ENCODE results near the gene XG.

The XG gene

DNA sequence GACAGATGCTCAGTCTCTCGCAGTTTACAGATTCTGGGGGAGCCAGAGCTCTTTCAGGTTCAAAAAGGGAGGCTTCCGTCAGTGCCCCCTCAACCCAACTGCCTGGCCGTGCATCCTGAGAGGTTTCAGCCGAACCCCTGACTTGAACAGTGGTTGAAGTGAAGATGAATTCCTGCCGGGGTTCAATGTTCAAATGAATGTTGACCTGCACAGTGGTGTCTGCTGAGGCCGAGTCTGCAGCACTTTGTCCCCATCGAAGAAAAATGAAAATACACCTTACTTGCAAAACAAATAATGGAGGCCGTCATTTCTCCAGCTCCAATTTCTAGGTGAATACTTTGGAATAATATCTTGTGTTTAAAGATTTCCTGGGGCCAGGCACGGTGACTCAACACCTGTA, 110.6 kb downstream of the XG start:
- DNase-seq (ENCODE audit: extremely low read depth in 1 of 2, low read depth in 1 of 2) = no peak

DNA sequence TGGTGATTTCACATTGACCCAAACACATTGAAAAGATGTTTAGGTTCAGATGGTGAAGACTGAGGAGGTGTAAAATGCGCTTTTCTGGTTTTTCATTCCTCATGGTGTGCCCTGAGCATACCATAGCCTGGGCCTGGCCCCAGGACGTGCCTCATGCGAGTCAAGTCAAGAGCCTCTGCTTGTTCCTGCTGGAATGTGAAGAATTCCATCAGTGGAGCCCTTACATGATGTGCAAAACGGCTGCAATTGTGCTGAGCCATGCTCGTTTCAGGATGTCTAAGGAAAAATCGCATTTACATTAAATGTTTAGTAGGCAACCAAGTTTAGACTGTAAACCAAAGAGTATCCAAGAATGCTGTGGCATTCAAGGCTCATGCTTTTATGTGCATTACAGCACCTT, 111.8 kb downstream of the XG start:
- DNase-seq (ENCODE audit: extremely low read depth in 1 of 2, low read depth in 1 of 2) = no peak
